Activated CD8-positive, alpha-beta memory T cell treated with anti-CD3 and anti-CD28 coated beads, Interleukin-2, amount 10 ng/mL, durations not matched to agents 7 days and 5 days (primary cell): ENCODE data around the gene NAGLU. TPM values are rescaled to one million over a fixed set of nuclear protein-coding genes. Genes with fewer than 3 reads are reported as not detected.
A peak's percentile ranks its signal among the peaks of the same experiment; 100 is the strongest.
"Not testable (repeated sequence)": the region's sequence is repeated elsewhere in the genome, so short reads cannot be mapped to it uniquely, and the experiment has no call there.

Experiments used
- ATAC-seq: fragments of 150-1000 bp; cut with Tn5 transposase; one replicate; pipeline ENCODE4 v1.10.0; 2021; ENCODE audit warnings: moderate library complexity
- CTCF ChIA-PET: fragments of 350-600 bp; sonication (Branson Sonifier 250); formaldehyde crosslinking; loops from one replicate; lab custom pipeline; 2021; ENCODE audit warnings: antibody characterized with exemption; lab: Charles Lee
- DNase-seq: peaks from one replicate; pipeline ENCODE4 v3.0.0-alpha.2; 2020
- H3K27ac Mint-ChIP-seq: one replicate; pipeline ENCODE4 v1.8.0; 2021; ENCODE audit warnings: mild to moderate bottlenecking, mixed read lengths
- H3K27me3 Mint-ChIP-seq: one replicate; pipeline ENCODE4 v1.8.0; 2021; ENCODE audit warnings: mixed read lengths
- H3K36me3 Mint-ChIP-seq: one replicate; pipeline ENCODE4 v1.8.0; 2021; ENCODE audit warnings: mild to moderate bottlenecking, mixed read lengths
- H3K4me1 Mint-ChIP-seq: one replicate; pipeline ENCODE4 v1.8.0; 2021; ENCODE audit warnings: mixed read lengths
- H3K4me3 Mint-ChIP-seq: one replicate; pipeline ENCODE4 v1.8.0; 2021; ENCODE audit warnings: mild to moderate bottlenecking, moderate library complexity, mixed read lengths
- H3K9me3 Mint-ChIP-seq: one replicate; pipeline ENCODE4 v1.8.0; 2022; ENCODE audit warnings: low read depth, mixed read lengths
- total RNA-seq, 2 experiments: library from RNA; stranded (reverse); gene quantifications; one replicate each; pipeline ENCODE4 v1.2.3, GENCODE V29; 2021

NAGLU gene
- total RNA-seq, 2 experiments from 2014 or later, result 18.2 to 19.4 TPM

DNA sequence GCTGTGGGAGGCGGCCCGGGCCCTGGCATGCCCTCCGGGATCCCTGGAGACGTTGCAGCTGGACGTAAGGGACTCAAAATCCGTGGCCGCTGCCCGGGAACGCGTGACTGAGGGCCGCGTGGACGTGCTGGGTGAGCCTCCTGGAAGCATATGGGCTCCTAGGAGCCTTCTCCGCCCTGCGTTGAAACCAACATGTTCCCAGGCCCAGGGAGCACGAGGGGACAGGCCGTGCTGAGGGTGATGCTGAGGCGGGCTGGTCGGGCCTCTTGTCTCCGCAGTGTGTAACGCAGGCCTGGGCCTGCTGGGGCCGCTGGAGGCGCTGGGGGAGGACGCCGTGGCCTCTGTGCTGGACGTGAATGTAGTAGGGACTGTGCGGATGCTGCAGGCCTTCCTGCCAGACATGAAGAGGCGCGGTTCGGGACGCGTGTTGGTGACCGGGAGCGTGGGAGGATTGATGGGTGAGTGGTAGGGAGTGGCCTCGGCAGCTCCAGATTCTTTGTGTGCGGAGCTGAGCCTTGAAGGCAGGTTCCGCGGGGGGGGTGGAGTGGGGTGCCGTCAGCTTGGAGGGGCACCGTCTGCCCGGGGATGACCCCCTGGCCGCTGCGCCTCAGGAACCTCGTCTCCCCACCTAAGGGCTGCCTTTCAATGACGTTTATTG is 17.2 kb downstream of the NAGLU start:
- no peak for DNase-seq
- H3K4me3 Mint-ChIP-seq, result peak overlapping the region; percentile 85
- peaks cover 30% of the 10 kb centered on the region for H3K4me1 Mint-ChIP-seq
- no peak for ATAC-seq
- no peaks in the 10 kb centered on the region for H3K27me3 Mint-ChIP-seq
- H3K9me3 Mint-ChIP-seq, result no peaks in the 10 kb centered on the region
- peaks cover 3% of the 10 kb centered on the region for H3K36me3 Mint-ChIP-seq
- CTCF ChIA-PET, result interaction anchor here (1.1 to 2.4 kb wide), 5 partner anchors 11 to 25 kb away, joined by 3 to 18 read pairs (median 6); partner anchors contain the start of genes NAGLU and PSMC3IP
- H3K27ac Mint-ChIP-seq, result no peak overlapping the region

DNA sequence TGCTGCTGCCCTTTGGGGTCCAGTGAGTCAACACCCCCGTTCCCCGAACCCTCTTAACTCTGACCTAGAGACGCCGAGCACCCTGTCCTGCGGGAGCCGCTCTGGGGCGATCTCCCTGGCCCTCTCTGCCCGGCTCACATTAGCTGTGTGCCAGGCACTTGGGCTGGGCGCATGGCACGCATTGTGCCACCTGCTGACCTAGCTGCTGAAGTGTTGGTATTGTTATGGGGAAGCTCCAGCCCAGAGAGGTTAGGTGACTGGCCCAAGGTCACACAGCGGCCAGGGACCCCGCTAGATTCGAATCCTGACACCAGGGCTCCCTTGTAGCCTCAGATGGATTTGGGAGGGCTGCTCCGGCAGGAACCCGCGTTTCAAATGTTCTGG is 17.8 kb downstream of the NAGLU start:
- Mint-ChIP-seq H3K36me3 (peaks cover 3% of the 10 kb centered on the region), H3K4me1 (peaks cover 27% of the 10 kb centered on the region), H3K27ac (peak overlapping the region; percentile 92), H3K9me3 (no peaks in the 10 kb centered on the region), H3K4me3 (peak overlapping the region; percentile 85), H3K27me3 (no peaks in the 10 kb centered on the region)
- DNase-seq (no peak), ATAC-seq (no peak)
- CTCF ChIA-PET, result interaction anchor here (0.6 to 2.4 kb wide), 7 partner anchors 12 to 210 kb away, joined by 3 to 18 read pairs (median 5); partner anchors contain the start of genes NAGLU and PSMC3IP

DNA sequence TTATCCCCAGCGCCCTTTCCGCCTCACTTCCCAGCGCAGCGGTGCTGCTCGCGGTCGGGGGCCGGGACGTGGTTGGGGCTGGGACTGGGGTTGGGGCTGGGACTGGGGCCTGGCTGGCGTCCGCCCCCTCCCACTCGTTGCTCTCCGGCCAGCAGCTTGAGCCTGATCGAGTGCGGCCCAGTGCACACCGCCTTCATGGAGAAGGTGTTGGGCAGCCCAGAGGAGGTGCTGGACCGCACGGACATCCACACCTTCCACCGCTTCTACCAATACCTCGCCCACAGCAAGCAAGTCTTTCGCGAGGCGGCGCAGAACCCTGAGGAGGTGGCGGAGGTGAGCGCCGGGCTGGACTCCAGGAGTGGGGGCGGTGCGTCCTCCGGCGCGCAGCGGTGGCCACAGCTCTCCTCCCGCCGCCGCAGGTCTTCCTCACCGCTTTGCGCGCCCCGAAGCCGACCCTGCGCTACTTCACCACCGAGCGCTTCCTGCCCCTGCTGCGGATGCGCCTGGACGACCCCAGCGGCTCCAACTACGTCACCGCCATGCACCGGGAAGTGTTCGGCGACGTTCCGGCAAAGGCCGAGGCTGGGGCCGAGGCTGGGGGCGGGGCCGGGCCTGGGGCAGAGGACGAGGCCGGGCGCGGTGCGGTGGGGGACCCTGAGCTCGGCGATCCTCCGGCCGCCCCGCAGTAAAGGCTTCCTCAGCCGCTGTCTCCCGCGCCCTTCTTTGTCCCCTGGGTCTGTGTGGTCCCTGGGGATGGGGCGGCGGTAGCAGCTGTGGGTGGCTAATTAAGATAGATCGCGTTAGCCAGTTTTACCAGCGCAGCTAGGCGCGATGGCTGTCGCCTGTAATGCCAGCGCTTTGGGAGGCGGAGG is 18.4 kb downstream of the NAGLU start:
- no peaks in the 10 kb centered on the region for H3K27me3 Mint-ChIP-seq
- CTCF ChIA-PET, result interaction anchor here (0.6 to 2.4 kb wide), 9 partner anchors 13 to 242 kb away, joined by 3 to 18 read pairs (median 3); partner anchors contain the start of genes NAGLU and PSMC3IP
- no peaks in the 10 kb centered on the region for H3K9me3 Mint-ChIP-seq
- H3K4me3 Mint-ChIP-seq, result peak overlapping the region; percentile 85
- DNase-seq (peak; percentile 93), ATAC-seq (peak; percentile 94)
- peaks cover 21% of the 10 kb centered on the region for H3K4me1 Mint-ChIP-seq
- peaks cover 3% of the 10 kb centered on the region for H3K36me3 Mint-ChIP-seq
- H3K27ac Mint-ChIP-seq, result peak overlapping the region; percentile 92

DNA sequence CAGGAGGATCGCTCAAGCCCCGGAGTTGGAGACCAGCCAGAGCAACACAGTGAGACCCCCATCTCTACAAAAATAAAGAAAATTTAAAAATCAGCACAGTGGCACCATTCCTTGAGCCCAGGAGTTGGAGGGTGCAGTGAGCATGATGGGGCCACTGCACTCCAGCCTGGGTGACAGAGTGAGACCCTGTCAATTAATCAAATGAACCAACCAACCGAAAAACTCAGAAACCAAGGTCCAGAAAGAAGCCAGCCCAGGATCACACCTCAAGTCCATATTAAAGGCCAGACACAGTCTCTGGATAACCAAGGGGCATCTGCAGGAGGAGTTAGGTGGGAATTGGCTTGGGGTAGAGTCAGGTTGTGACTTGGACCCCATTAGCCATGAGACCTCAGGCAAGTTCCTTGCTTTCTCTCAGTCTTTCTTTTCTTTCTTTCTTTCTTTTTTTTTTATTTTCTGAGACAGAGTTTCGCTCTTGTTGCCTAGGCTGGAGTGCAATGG is 19.1 kb downstream of the NAGLU start:
- CTCF ChIA-PET, result interaction anchor here (0.8 to 2.4 kb wide), 7 partner anchors 13 to 243 kb away, joined by 3 to 18 read pairs (median 5); partner anchors contain the start of genes NAGLU and PSMC3IP
- Mint-ChIP-seq H3K4me1 (peaks cover 24% of the 10 kb centered on the region), H3K27ac (peak overlapping the region; percentile 92), H3K4me3 (peak overlapping the region; percentile 85), H3K9me3 (no peaks in the 10 kb centered on the region), H3K36me3 (peaks cover 3% of the 10 kb centered on the region), H3K27me3 (no peaks in the 10 kb centered on the region)
- DNase-seq (no peak), ATAC-seq (no peak)

DNA sequence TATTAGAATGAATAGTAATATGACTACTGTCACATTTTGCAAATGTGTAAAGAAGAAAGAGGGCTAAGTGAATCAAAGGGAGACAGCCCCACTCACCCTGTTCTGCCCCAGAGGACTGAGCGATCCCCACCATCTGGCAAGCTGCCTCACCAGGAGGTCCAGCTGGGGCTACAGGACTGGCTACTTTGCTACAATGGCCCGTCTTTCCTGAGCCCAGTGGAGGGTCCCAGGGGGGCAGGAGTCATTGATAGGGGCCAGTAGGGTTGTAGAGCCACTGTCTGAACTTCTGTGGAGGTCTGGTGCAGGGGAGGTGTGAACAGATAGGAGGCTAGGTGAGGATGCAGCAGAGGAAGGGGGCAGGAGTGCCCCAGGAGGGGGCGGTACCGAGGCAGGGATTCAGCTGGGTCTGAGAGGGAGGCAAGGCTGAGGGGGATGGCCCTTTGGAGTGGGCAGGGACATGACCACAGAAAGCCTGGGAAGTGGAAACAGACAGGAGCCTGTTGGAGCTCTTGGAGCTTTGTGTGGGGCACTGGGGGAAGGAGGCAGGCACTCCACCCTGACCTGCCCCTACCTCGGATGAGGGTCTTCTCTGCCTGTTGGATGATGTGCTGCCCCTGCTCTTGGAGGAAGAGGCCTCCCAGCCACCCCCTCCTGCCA is 20.0 kb downstream of the NAGLU start:
- H3K27me3 Mint-ChIP-seq, DNase-seq, ATAC-seq, H3K36me3 Mint-ChIP-seq, CTCF ChIA-PET, H3K27ac Mint-ChIP-seq, H3K9me3 Mint-ChIP-seq, H3K4me3 Mint-ChIP-seq: not testable (repeated sequence)
- H3K4me1 Mint-ChIP-seq, result peaks cover 24% of the 10 kb centered on the region

DNA sequence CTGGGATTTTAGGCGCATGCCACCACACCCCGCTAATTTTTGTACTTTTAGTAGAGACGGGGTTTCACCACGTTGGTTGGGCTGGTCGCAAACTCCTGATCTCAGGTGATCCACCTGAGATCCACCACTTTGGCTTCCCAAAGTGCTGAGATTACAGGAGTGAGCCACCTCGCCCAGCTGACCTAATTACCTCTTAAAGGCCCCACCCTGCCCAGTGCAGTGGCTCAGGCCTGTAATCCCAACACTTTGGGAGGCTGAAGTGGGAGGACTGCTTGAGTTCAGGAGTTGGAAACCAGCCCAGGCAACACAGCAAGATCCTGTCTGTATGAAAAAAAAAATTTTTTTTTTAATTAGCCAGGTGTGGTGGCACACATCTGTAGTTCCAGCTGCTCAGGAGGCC is 23.0 kb downstream of the NAGLU start:
- Mint-ChIP-seq H3K4me1 (peaks cover 41% of the 10 kb centered on the region), H3K4me3 (no peak overlapping the region), H3K27ac (no peak overlapping the region), H3K27me3 (no peaks in the 10 kb centered on the region), H3K9me3 (no peaks in the 10 kb centered on the region), H3K36me3 (peaks cover 11% of the 10 kb centered on the region)
- DNase-seq (no peak), ATAC-seq (no peak)
- CTCF ChIA-PET, result interaction anchor here (0.9 to 1.8 kb wide), 4 partner anchors 11 to 32 kb away, joined by 3 to 5 read pairs (median 4); partner anchors contain the start of gene PSMC3IP

DNA sequence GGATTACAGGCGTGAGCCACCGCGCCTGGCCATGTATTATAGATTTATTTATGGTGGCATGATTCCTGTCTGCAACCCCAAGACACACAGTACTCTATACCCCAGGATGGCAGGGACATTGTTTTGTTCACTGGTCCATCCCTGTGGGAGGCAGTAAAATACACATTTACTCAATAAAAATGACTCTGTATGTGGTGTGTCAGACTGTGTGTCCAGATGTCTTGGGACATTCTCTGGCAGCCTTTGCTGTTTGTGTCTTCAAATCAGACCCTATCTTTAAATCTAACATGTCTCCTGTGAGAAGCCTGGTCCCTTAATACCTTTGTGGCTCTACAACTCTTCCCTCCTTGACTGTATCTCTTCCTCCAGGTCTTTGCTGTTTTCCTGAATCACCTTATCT is 24.2 kb downstream of the NAGLU start:
- Mint-ChIP-seq H3K27ac (peak overlapping the region; percentile 65), H3K27me3 (no peaks in the 10 kb centered on the region), H3K4me3 (no peak overlapping the region), H3K36me3 (peaks cover 12% of the 10 kb centered on the region), H3K4me1 (peaks cover 46% of the 10 kb centered on the region), H3K9me3 (no peaks in the 10 kb centered on the region)
- CTCF ChIA-PET, result no interaction called here
- DNase-seq (no peak), ATAC-seq (no peak)

DNA sequence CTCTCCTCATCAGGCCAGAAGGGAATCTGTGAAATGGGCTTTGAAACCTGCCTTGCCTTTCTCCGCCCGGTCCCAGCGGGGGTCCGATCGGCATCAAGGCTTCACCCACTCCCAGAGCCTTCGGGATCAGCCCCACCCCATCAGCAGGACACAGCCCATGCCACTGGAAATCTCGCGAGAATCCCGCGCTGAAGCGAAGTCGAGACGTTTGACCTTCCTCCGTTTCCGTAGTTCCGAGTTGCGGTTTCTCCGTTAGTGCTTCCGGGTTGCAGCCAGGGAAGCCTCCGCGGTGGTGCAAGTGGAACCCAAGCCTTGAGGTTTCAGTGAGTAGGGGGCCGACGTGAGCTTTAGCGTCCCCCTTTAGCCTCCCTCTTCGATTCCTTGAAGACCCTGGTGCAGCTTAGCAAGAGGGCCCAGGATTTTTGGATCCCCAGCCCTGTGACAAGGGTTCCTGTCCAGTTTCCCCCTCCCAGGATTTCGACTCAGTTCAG is 25.9 kb downstream of the NAGLU start, which contains the start of gene COASY:
Gene COASY (plus strand): TSS at position 252 of the 491 bp plus-strand sequence. CDS start 475 bp downstream, outside the sequence.
- ATAC-seq (peak; percentile 80), DNase-seq (peak; percentile 97)
- CTCF ChIA-PET, result interaction anchor here (1.3 to 6.7 kb wide), 2 partner anchors 15 to 32 kb away, joined by 4 to 62 read pairs; partner anchors contain the start of gene PSMC3IP

DNA sequence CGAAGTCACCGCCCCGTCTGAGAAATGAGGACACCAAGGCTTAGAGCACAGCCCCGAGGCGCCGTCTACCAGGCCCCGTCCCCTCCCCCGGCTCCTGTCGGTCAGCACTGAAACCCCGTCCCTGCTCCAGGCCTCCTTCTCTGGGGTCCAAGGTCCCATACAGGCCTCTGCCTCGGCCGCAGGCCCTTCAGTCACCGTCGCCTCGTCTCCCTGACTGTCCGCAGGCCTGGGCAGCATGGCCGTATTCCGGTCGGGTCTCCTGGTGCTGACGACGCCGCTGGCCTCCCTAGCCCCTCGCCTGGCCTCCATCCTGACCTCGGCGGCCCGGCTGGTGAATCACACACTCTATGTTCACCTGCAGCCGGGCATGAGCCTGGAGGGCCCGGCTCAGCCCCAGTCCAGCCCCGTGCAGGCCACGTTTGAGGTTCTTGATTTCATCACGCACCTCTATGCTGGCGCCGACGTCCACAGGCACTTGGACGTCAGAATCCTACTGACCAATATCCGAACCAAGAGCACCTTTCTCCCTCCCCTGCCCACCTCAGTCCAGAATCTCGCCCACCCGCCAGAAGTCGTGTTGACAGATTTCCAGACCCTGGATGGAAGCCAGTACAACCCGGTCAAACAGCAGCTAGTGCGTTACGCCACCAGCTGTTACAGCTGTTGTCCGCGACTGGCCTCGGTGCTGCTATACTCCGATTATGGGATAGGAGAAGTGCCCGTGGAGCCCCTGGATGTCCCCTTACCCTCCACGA is 26.5 kb downstream of the NAGLU start:
- Mint-ChIP-seq H3K27me3 (no peaks in the 10 kb centered on the region), H3K36me3 (peaks cover 18% of the 10 kb centered on the region), H3K9me3 (no peaks in the 10 kb centered on the region), H3K4me3 (peak overlapping the region; percentile 88), H3K4me1 (peaks cover 51% of the 10 kb centered on the region), H3K27ac (peak overlapping the region; percentile 99)
- DNase-seq (no peak), ATAC-seq (peak; percentile 11)
- CTCF ChIA-PET, result interaction anchor here (0.9 to 6.7 kb wide), 4 partner anchors 15 to 33 kb away, joined by 3 to 62 read pairs (median 4); partner anchors contain the start of genes NAGLU and PSMC3IP

More for the DNA sequence above, 25.9 kb downstream of the NAGLU start, which contains the start of gene COASY:
- Mint-ChIP-seq H3K9me3 (no peaks in the 10 kb centered on the region), H3K4me3 (peak within 1 kb of the TSS; percentile 88), H3K4me1 (peaks cover 52% of the 10 kb centered on the region), H3K27me3 (no peaks in the 10 kb centered on the region), H3K27ac (peak within 1 kb of the TSS; percentile 99), H3K36me3 (peaks cover 16% of the 10 kb centered on the region)

DNA sequence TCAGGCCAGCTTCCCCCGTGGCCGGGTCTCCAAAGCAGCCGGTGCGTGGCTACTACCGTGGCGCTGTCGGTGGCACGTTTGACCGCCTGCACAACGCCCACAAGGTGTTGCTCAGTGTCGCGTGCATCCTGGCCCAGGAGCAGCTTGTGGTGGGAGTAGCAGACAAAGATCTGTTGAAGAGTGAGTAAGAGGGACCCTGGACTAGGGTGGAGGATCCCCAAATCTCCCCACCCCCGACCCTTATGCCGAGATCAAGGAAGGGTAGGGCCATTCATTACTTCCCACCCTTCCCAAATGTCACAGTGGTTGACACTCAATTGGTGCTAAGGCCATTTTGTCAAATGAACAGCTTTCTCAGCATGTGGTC is 27.1 kb downstream of the NAGLU start:
- peaks cover 55% of the 10 kb centered on the region for H3K4me1 Mint-ChIP-seq
- ATAC-seq (no peak), DNase-seq (no peak)
- peak overlapping the region; percentile 99 for H3K27ac Mint-ChIP-seq
- no peaks in the 10 kb centered on the region for H3K9me3 Mint-ChIP-seq
- CTCF ChIA-PET, result interaction anchor here (0.9 to 6.7 kb wide), 3 partner anchors 14 to 27 kb away, joined by 3 to 62 read pairs (median 4); partner anchors contain the start of genes NAGLU and PSMC3IP
- H3K36me3 Mint-ChIP-seq, result peaks cover 21% of the 10 kb centered on the region
- H3K27me3 Mint-ChIP-seq, result no peaks in the 10 kb centered on the region
- H3K4me3 Mint-ChIP-seq, result peak overlapping the region; percentile 88

DNA sequence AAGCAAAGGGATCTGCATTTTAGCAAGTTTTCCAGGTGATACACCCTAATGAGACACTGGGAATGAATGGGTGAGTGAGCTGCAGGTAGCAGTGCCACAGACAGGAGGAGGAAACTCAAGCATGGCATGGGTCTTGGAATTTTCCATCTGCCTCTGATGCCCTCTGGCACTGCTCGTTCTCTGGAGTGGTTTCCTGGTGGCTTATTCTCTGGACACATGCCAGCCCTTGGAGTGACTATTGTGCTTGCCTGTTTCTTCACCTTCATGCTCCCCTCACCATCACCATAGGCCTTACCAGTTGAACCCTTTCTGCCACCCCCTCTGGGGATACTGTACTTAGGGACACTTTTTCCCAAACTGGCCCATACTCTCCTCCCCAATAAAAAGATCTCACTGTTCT is 27.5 kb downstream of the NAGLU start:
- Mint-ChIP-seq H3K4me3 (peak overlapping the region; percentile 88), H3K27ac (peak overlapping the region; percentile 99), H3K4me1 (peaks cover 58% of the 10 kb centered on the region), H3K9me3 (no peaks in the 10 kb centered on the region), H3K27me3 (no peaks in the 10 kb centered on the region), H3K36me3 (peaks cover 21% of the 10 kb centered on the region)
- no peak for ATAC-seq
- DNase-seq, result no peak
- CTCF ChIA-PET, result interaction anchor here (0.9 to 6.7 kb wide), 3 partner anchors 14 to 27 kb away, joined by 3 to 62 read pairs (median 4); partner anchors contain the start of genes NAGLU and PSMC3IP
